ENCODE measurements around the gene HRH1. TPM values are rescaled to one million over a fixed set of nuclear protein-coding genes. Genes with fewer than 3 reads are reported as not detected.

The HRH1 gene
- polyA plus RNA-seq, 3 donors: 0.08 to 0.24 TPM; not detected in 1

GRCh38 chr3:11291808-11292207 lies 137.5 kb downstream of the HRH1 start:
- no peaks in the 10 kb centered on the region for H3K9me3 Mint-ChIP-seq
- Histone ChIP-seq H3K9me3 (replicated peaks in 1 of 2; ENCODE audit: control insufficient read depth in 1 of 2, insufficient read depth in 1 of 2, low read length in 2 of 2) (no peaks in the 10 kb centered on the region), H3K9ac (ENCODE audit: insufficient read depth, low read length, poor library complexity, severe bottlenecking) (peak overlapping the region; percentile 24), H3K4me2 (replicated peaks; ENCODE audit: extremely low read depth, low read length, poor library complexity, severe bottlenecking) (peak overlapping the region; percentile 25), H3K4me1 (ENCODE audit: control insufficient read depth in 1 of 2, insufficient read depth in 2 of 2, low read length in 2 of 2) (peaks cover 56 to 59% of the 10 kb centered on the region in 2 donors), H3K27ac (ENCODE audit: low read depth in 1 of 2, low read length in 2 of 2) (peak overlapping the region; percentile 58 to 96), H3K4me3 (replicated peaks in 1 of 3; ENCODE audit: low read depth in 2 of 3, low read length in 3 of 3) (peak overlapping the region in 1 of 3 experiments; percentile 36), H4K20me1 (ENCODE audit: insufficient read depth, low read length) (peaks cover 25% of the 10 kb centered on the region), H3K79me2 (ENCODE audit: insufficient read depth, low read length) (peaks cover 84% of the 10 kb centered on the region), H3K27me3 (ENCODE audit: control insufficient read depth in 2 of 2, insufficient read depth in 2 of 2, low read length in 2 of 2) (no peaks in the 10 kb centered on the region), H2AFZ (ENCODE audit: insufficient read depth, low read depth, low read length, poor library complexity, severe bottlenecking) (no peak overlapping the region), H3K36me3 (replicated peaks in 1 of 2; ENCODE audit: control insufficient read depth in 1 of 2, insufficient read depth in 2 of 2, low read length in 2 of 2) (peaks cover 6 to 27% of the 10 kb centered on the region in 2 donors)
- H3K4me1 Mint-ChIP-seq: peaks cover 68% of the 10 kb centered on the region
- H3K4me3 Mint-ChIP-seq: no peak overlapping the region
- WGBS (ENCODE audit: insufficient coverage): 93% methylated on average over 4 of the region's 5 CpGs
- H3K36me3 Mint-ChIP-seq: peaks cover 49 to 63% of the 10 kb centered on the region in 2 donors
- intact Hi-C loops (cut with micrococcal nuclease): loop anchor here in 1 of 2 donors (5.0 kb wide), 1 partner anchor 65 kb away; no protein-coding TSS in a partner anchor
- peak in 1 of 3 donors; percentile 11 for DNase-seq
- TF ChIP-seq, protein P1, sequence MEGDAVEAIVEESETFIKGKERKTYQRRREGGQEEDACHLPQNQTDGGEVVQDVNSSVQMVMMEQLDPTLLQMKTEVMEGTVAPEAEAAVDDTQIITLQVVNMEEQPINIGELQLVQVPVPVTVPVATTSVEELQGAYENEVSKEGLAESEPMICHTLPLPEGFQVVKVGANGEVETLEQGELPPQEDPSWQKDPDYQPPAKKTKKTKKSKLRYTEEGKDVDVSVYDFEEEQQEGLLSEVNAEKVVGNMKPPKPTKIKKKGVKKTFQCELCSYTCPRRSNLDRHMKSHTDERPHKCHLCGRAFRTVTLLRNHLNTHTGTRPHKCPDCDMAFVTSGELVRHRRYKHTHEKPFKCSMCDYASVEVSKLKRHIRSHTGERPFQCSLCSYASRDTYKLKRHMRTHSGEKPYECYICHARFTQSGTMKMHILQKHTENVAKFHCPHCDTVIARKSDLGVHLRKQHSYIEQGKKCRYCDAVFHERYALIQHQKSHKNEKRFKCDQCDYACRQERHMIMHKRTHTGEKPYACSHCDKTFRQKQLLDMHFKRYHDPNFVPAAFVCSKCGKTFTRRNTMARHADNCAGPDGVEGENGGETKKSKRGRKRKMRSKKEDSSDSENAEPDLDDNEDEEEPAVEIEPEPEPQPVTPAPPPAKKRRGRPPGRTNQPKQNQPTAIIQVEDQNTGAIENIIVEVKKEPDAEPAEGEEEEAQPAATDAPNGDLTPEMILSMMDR (IDR thresholded peaks at IDR 0.05): no peak
- peak overlapping the region; percentile 96 to 100 (median 99) for H3K27ac Mint-ChIP-seq
- H3K27me3 Mint-ChIP-seq (ENCODE audit: low read depth in 3 of 3): peaks cover 0 to 4% (median 0%) of the 10 kb centered on the region in 3 donors

DNA sequence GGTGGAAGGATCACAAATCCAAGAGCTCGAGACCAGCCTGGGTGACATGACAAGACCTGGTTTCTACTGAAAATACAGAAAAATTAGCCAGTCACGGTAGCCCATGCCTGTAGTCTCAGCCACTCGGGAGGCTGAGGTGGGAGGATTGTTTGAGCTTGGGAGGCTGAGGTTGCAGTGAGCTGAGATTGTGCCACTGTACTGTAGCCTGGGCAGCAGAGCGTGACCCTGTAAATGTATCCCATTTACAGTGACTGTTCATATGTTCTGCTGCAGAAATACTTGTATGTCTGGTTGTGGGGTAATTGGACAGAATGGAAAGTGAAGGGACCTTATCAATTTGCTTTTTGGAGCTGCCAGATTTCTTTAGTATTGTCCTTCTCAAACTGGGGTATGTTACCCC lies 142.8 kb downstream of the HRH1 start:
- H3K4me3 Mint-ChIP-seq: no peak overlapping the region
- Histone ChIP-seq H4K20me1 (ENCODE audit: insufficient read depth, low read length) (peaks cover 59% of the 10 kb centered on the region), H3K27me3 (ENCODE audit: control insufficient read depth in 2 of 2, insufficient read depth in 2 of 2, low read length in 2 of 2) (no peaks in the 10 kb centered on the region), H2AFZ (ENCODE audit: insufficient read depth, low read depth, low read length, poor library complexity, severe bottlenecking) (no peak overlapping the region), H3K4me2 (replicated peaks; ENCODE audit: extremely low read depth, low read length, poor library complexity, severe bottlenecking) (no peak overlapping the region), H3K9me3 (replicated peaks in 1 of 2; ENCODE audit: control insufficient read depth in 1 of 2, insufficient read depth in 1 of 2, low read length in 2 of 2) (no peaks in the 10 kb centered on the region), H3K27ac (ENCODE audit: low read depth in 1 of 2, low read length in 2 of 2) (peak overlapping the region in 1 of 2 donors; percentile 52), H3K9ac (ENCODE audit: insufficient read depth, low read length, poor library complexity, severe bottlenecking) (no peak overlapping the region), H3K4me3 (replicated peaks in 1 of 3; ENCODE audit: low read depth in 2 of 3, low read length in 3 of 3) (no peak overlapping the region), H3K36me3 (replicated peaks in 1 of 2; ENCODE audit: control insufficient read depth in 1 of 2, insufficient read depth in 2 of 2, low read length in 2 of 2) (peaks cover 51 to 74% of the 10 kb centered on the region in 2 donors), H3K4me1 (ENCODE audit: control insufficient read depth in 1 of 2, insufficient read depth in 2 of 2, low read length in 2 of 2) (peaks cover 4 to 6% of the 10 kb centered on the region in 2 donors), H3K79me2 (ENCODE audit: insufficient read depth, low read length) (peaks cover 76% of the 10 kb centered on the region)
- peaks cover 0 to 3% (median 0%) of the 10 kb centered on the region in 3 donors for H3K27me3 Mint-ChIP-seq (ENCODE audit: low read depth in 3 of 3)
- 100% methylated on average over 4 of the region's 4 CpGs for WGBS (ENCODE audit: insufficient coverage)
- H3K9me3 Mint-ChIP-seq: no peaks in the 10 kb centered on the region
- peaks cover 68 to 86% of the 10 kb centered on the region in 2 donors for H3K36me3 Mint-ChIP-seq
- TF ChIP-seq, protein P1 (IDR thresholded peaks at IDR 0.05): no peak
- H3K4me1 Mint-ChIP-seq: peaks cover 17% of the 10 kb centered on the region
- no peak for DNase-seq
- intact Hi-C loops (cut with micrococcal nuclease): loop anchor here in 1 of 2 donors (5.0 kb wide), 1 partner anchor 35 kb away; no protein-coding TSS in a partner anchor
- peak overlapping the region in 5 of 7 donors; percentile 54 to 78 (median 64) for H3K27ac Mint-ChIP-seq

Measured in CD14-positive monocyte (primary cell).